Fibroblast of lung (primary cell): Measurements from ENCODE around the gene SPACA9. TPM values are rescaled to one million over a fixed set of nuclear protein-coding genes. Genes with fewer than 3 reads are reported as not detected.

ENCODE experiments used
- DNase-seq, 2 donors: peaks; one replicate each; pipeline versions ENCODE4 v3.0.0 to v3.0.0-alpha.2; 2010; ENCODE audit warnings: low read depth in 2 of 2
- H2AFZ ChIP-seq: 2 replicates; pipeline ENCODE4 v1.5.1; 2012; ENCODE audit warnings: low read length, control low read depth, inconsistent platforms
- H3K27ac ChIP-seq: 2 replicates; pipeline ENCODE4 v1.5.1; 2011; ENCODE audit warnings: low read length, control low read depth; ENCODE audit not compliant: insufficient read depth
- H3K27me3 ChIP-seq: 2 replicates; pipeline ENCODE4 v1.5.1; 2011; ENCODE audit warnings: mild to moderate bottlenecking, low read length; ENCODE audit not compliant: control insufficient read depth, insufficient read depth
- H3K36me3 ChIP-seq: 2 replicates; pipeline ENCODE4 v1.5.1; 2011; ENCODE audit warnings: low read length; ENCODE audit not compliant: control insufficient read depth, insufficient read depth
- H3K4me1 ChIP-seq: 2 replicates; pipeline ENCODE4 v1.5.1; 2011; ENCODE audit warnings: low read length; ENCODE audit not compliant: control insufficient read depth, insufficient read depth; ENCODE audit errors: extremely low read depth
- H3K4me2 ChIP-seq: 2 replicates; pipeline ENCODE4 v1.5.1; 2011; ENCODE audit warnings: low read length, control low read depth; ENCODE audit not compliant: insufficient read depth; ENCODE audit errors: extremely low read depth
- H3K4me3 ChIP-seq, 4 experiments: fragments of 200-600 bp in 1 of 4; sonication (generic) in 1 of 4; replicated peaks in 1 of 4; 2 replicates each; pipeline ENCODE4 v1.5.1; 2011 to 2016; ENCODE audit warnings: low read length in 4 of 4, low read depth in 3 of 4, mild to moderate bottlenecking in 3 of 4, control low read depth in 2 of 4, inconsistent platforms in 1 of 4, mixed read lengths in 1 of 4; ENCODE audit not compliant: insufficient read depth in 1 of 4; ENCODE audit errors: control extremely low read depth in 1 of 4
- H3K79me2 ChIP-seq: 2 replicates; pipeline ENCODE4 v1.5.1; 2012; ENCODE audit warnings: mild to moderate bottlenecking, low read length, inconsistent platforms; ENCODE audit not compliant: control insufficient read depth, insufficient read depth
- H3K9ac ChIP-seq: 2 replicates; pipeline ENCODE4 v1.5.1; 2011; ENCODE audit warnings: mild to moderate bottlenecking, low read length, control low read depth; ENCODE audit not compliant: insufficient read depth
- H3K9me3 ChIP-seq: 2 replicates; pipeline ENCODE4 v1.5.1; 2012; ENCODE audit warnings: low read depth, low read length; ENCODE audit not compliant: control insufficient read depth, insufficient read depth
- H4K20me1 ChIP-seq: 2 replicates; pipeline ENCODE4 v1.5.1; 2011; ENCODE audit warnings: low read length; ENCODE audit not compliant: control insufficient read depth, insufficient read depth; ENCODE audit errors: extremely low read depth
- EZH2 ChIP-seq: IDR thresholded peaks from 2 replicates; pipeline ENCODE4 v1.5.1; 2012; ENCODE audit warnings: low read length, control low read depth, mild to moderate bottlenecking; ENCODE audit errors: missing control alignments
- polyA plus RNA-seq, 2 donors: library from polyadenylated mRNA; depleted of rRNA in 1 of 2; stranded (reverse) in 1 of 2; unstranded in 1 of 2; fragments of >200 nt; gene quantifications; 2 replicates each; pipeline ENCODE4 v1.2.1, GENCODE V29; 2011 to 2012; ENCODE audit warnings: missing spikeins in 1 of 2
- total RNA-seq: library from RNA; depleted of rRNA; stranded (reverse); fragments of >200 nt; gene quantifications from 2 replicates; pipeline ENCODE4 v1.2.1, GENCODE V29; 2014
- TF ChIP-seq, protein P1 (sequence below), 2 donors: IDR thresholded peaks in 1 of 2; conservative IDR thresholded peaks in 1 of 2; 1 replicate in 1 of 2; 2 replicates in 1 of 2; pipeline ENCODE4 v1.5.1; 2011 to 2012; ENCODE audit warnings: low read length in 2 of 2, control low read depth in 1 of 2, inconsistent platforms in 1 of 2, low read depth in 1 of 2, mild to moderate bottlenecking in 1 of 2

SPACA9 gene
- total and polyA plus RNA-seq, 2 donors (not counting 1 experiment from before 2014, with no cell fraction given): 4.3 to 4.4 TPM

DNA sequence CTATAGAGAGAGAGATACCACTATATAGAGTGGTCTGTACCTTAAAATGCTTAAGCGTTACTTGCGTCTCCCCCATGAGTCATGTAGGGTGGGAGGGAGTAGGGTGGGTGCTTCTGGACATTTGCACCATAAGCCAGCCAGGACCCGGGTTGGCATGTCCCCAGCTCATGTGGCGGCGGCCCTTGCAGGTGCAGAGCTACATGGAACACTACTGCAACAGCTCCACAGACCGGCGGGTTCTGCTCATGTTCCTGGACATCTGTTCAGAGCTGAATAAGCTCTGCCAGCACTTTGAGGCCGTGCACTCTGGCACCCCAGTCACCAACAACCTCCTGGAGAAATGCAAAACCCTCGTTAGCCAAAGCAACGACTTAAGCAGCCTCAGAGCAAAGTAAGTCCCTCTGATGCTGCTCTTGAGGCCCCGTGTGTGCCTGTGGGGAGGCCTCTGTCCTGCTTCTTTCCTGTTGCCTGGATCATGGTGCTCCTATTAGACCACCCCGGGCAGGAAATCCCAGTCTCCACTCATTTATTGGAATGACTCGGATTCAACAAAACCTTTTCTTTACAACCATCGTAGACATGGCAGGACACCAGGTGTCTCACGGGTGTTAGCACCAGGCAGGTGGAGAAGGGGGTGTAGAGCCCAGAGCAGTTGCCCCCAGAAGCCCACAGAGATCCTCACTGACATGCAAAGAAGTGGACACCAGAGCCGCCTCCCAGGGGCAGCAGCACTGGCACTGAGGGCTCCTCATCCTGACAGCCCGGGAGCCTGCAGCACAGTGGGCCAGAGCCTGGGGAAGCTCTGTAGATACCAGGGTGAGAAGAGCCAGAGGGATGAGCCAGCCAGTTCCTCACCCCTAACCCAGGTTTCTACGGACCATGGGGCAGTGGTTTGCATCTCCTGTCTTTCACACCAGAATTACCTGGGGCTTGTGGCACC lies 8.8 kb downstream of the SPACA9 start:
- Histone ChIP-seq H3K9ac (no peak overlapping the region), H3K27ac (no peak overlapping the region), H2AFZ (no peak overlapping the region), H3K4me1 (no peaks in the 10 kb centered on the region), H3K36me3 (no peaks in the 10 kb centered on the region), H3K27me3 (no peaks in the 10 kb centered on the region), H3K9me3 (no peaks in the 10 kb centered on the region), H3K4me3 (no peak overlapping the region), H3K79me2 (no peaks in the 10 kb centered on the region), H4K20me1 (no peaks in the 10 kb centered on the region), H3K4me2 (no peak overlapping the region)
- no peak for DNase-seq
- TF ChIP-seq, protein P1, sequence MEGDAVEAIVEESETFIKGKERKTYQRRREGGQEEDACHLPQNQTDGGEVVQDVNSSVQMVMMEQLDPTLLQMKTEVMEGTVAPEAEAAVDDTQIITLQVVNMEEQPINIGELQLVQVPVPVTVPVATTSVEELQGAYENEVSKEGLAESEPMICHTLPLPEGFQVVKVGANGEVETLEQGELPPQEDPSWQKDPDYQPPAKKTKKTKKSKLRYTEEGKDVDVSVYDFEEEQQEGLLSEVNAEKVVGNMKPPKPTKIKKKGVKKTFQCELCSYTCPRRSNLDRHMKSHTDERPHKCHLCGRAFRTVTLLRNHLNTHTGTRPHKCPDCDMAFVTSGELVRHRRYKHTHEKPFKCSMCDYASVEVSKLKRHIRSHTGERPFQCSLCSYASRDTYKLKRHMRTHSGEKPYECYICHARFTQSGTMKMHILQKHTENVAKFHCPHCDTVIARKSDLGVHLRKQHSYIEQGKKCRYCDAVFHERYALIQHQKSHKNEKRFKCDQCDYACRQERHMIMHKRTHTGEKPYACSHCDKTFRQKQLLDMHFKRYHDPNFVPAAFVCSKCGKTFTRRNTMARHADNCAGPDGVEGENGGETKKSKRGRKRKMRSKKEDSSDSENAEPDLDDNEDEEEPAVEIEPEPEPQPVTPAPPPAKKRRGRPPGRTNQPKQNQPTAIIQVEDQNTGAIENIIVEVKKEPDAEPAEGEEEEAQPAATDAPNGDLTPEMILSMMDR (conservative IDR thresholded peaks at IDR 0.05 in 1 of 2, IDR thresholded peaks at IDR 0.05 in 1 of 2; ENCODE audit: low read depth in 1 of 2, low read length in 2 of 2): no peak
- TF ChIP-seq EZH2: no peak

DNA sequence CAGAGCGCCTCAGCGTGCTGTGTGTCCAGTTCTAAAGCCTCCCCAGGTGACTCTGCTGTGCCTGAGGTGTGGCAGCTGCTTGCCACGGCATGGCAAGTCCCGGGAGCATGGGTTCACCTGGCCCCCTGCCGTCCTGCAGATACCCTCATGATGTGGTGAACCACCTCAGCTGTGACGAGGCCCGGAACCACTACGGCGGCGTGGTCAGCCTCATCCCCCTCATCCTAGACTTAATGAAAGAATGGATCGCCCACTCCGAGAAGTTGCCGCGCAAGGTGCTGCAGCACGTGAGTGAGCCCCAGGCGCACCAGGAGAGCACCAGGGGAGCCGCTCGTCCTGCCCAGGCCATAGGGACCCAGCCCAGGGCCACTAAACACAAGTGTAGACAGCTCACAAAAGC lies 9.5 kb downstream of the SPACA9 start:
- Histone ChIP-seq H4K20me1 (no peaks in the 10 kb centered on the region), H3K4me3 (no peak overlapping the region), H3K79me2 (no peaks in the 10 kb centered on the region), H3K4me1 (no peaks in the 10 kb centered on the region), H3K9ac (no peak overlapping the region), H3K4me2 (no peak overlapping the region), H3K9me3 (no peaks in the 10 kb centered on the region), H3K36me3 (no peaks in the 10 kb centered on the region), H3K27me3 (no peaks in the 10 kb centered on the region), H3K27ac (no peak overlapping the region), H2AFZ (no peak overlapping the region)
- TF ChIP-seq EZH2: no peak
- TF ChIP-seq, protein P1 (conservative IDR thresholded peaks at IDR 0.05 in 1 of 2, IDR thresholded peaks at IDR 0.05 in 1 of 2; ENCODE audit: low read depth in 1 of 2, low read length in 2 of 2): no peak
- DNase-seq: no peak

DNA sequence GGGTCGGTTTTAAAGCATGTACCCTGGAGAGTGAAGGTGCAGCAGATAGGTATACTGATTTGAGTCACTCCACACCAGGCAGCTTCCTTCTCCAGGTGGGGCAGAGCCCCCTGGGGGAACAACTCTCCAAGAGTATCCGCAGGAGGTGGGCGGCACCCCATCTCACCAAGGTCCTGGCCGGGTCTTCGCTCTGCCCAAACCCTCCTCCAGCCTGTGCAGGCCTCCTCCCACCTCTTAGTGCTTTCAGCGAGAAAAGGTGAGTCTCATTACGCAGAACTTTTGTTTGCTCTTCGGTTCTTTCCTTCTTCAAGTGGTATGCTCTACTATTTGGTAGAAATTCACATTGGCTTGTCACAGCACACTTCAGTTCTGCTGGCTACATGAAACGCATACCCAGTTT lies 13.7 kb downstream of the SPACA9 start:
- TF ChIP-seq, protein P1 (conservative IDR thresholded peaks at IDR 0.05 in 1 of 2, IDR thresholded peaks at IDR 0.05 in 1 of 2; ENCODE audit: low read depth in 1 of 2, low read length in 2 of 2): no peak
- TF ChIP-seq EZH2: no peak
- DNase-seq: no peak
- no peak overlapping the region for H3K4me2 ChIP-seq
- no peaks in the 10 kb centered on the region for H3K79me2 ChIP-seq
- no peak overlapping the region for H3K9ac ChIP-seq
- H3K36me3 ChIP-seq: peaks cover 10% of the 10 kb centered on the region
- H4K20me1 ChIP-seq: no peaks in the 10 kb centered on the region
- no peaks in the 10 kb centered on the region for H3K4me1 ChIP-seq
- H3K27ac ChIP-seq: no peak overlapping the region
- H2AFZ ChIP-seq: no peak overlapping the region
- no peak overlapping the region for H3K4me3 ChIP-seq
- H3K9me3 ChIP-seq: no peaks in the 10 kb centered on the region
- no peaks in the 10 kb centered on the region for H3K27me3 ChIP-seq
